Breast epithelium (tissue), 3 donors: ENCODE measurements around the gene AHCYL1.

Experiments used
- POLR2A ChIP-seq: fragments of 450-650 bp; IDR thresholded peaks from one replicate; pipeline ENCODE4 v1.6.1; 2016; ENCODE audit warnings: antibody characterized with exemption, mild to moderate bottlenecking, moderate library complexity
- POLR2AphosphoS5 ChIP-seq, 3 donors: sonication (generic); formaldehyde crosslinking; IDR thresholded peaks; one replicate each; pipeline ENCODE4 v1.6.1; 2017; ENCODE audit warnings: antibody characterized with exemption in 3 of 3
- TF ChIP-seq, protein P1 (sequence below), 3 donors: fragments of 450-650 bp; IDR thresholded peaks; one replicate each; pipeline ENCODE4 v1.5.1; 2016 to 2017; ENCODE audit warnings: antibody characterized with exemption in 3 of 3, mild to moderate bottlenecking in 3 of 3, moderate library complexity in 3 of 3

DNA sequence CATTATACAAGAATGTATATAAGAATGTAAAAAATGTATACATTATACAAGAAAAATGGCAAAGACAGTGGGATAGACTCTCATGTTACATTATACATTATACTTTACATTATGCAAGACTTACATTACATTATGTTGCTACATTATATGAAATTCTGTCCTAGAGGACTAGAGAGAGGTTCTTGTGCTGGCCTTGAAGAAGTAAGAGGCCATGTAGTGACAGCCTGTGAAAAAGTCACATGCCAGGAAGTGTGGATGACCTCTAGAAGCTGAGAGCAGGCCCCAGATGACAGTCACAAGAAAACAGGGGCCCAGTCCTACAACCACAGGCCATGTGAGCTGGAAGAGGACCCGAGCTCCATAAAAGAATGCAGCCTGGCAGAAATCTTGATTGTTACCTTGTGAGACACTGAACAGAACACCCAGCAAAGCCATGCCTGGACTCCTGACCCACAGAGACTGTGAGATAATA is 30.5 kb upstream of the AHCYL1 start:
- TF ChIP-seq, protein P1, sequence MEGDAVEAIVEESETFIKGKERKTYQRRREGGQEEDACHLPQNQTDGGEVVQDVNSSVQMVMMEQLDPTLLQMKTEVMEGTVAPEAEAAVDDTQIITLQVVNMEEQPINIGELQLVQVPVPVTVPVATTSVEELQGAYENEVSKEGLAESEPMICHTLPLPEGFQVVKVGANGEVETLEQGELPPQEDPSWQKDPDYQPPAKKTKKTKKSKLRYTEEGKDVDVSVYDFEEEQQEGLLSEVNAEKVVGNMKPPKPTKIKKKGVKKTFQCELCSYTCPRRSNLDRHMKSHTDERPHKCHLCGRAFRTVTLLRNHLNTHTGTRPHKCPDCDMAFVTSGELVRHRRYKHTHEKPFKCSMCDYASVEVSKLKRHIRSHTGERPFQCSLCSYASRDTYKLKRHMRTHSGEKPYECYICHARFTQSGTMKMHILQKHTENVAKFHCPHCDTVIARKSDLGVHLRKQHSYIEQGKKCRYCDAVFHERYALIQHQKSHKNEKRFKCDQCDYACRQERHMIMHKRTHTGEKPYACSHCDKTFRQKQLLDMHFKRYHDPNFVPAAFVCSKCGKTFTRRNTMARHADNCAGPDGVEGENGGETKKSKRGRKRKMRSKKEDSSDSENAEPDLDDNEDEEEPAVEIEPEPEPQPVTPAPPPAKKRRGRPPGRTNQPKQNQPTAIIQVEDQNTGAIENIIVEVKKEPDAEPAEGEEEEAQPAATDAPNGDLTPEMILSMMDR (IDR thresholded peaks at IDR 0.05) = no peak
- TF ChIP-seq POLR2A (no peak), POLR2AphosphoS5 (IDR thresholded peaks at IDR 0.05) (no peak)
